HEK293 (cell line): ENCODE data around the gene SLC1A3.
A peak's percentile ranks its signal among the peaks of the same experiment; 100 is the strongest.

ENCODE experiments used
- CTCF ChIA-PET: fragments of 350-600 bp; formaldehyde crosslinking; extraction: SDS; loops from one replicate; lab custom pipeline; 2021; ENCODE audit warnings: antibody characterized with exemption; lab: Yijun Ruan, JAX
- POLR2A ChIA-PET: fragments of 300-600 bp; formaldehyde crosslinking; extraction: SDS; loops from one replicate; lab custom pipeline; 2020; ENCODE audit warnings: antibody characterized with exemption, inconsistent platforms; lab: Yijun Ruan, JAX
- H3K27ac ChIP-seq: fragments of 200-500 bp; sonication (Bioruptor generic); 2 replicates; pipeline ENCODE4 v1.5.1; 2014; ENCODE audit warnings: low read depth, low read length, control low read depth, inconsistent platforms; ENCODE audit errors: extremely low read depth
- H3K36me3 ChIP-seq, 2 experiments: fragments of 200-500 bp in 1 of 2; sonication (Bioruptor generic) in 1 of 2; 1 replicate in 1 of 2; 2 replicates in 1 of 2; pipeline ENCODE4 v1.5.1; 2014 to 2017; ENCODE audit warnings: inconsistent platforms in 2 of 2, low read length in 2 of 2; ENCODE audit not compliant: control insufficient read depth in 2 of 2, insufficient read depth in 1 of 2
- H3K4me1 ChIP-seq: fragments of 200-500 bp; sonication (Bioruptor generic); 2 replicates; pipeline ENCODE4 v1.5.1; 2014; ENCODE audit warnings: mild to moderate bottlenecking, low read length, inconsistent platforms; ENCODE audit not compliant: control insufficient read depth, insufficient read depth
- H3K4me3 ChIP-seq: 2 replicates; pipeline ENCODE4 v1.5.1; 2011; ENCODE audit warnings: low read depth, mild to moderate bottlenecking, control low read depth, low read length, moderate library complexity
- H3K9me3 ChIP-seq: fragments of 200-500 bp; sonication (Bioruptor generic); 2 replicates; pipeline ENCODE4 v1.5.1; 2014; ENCODE audit warnings: low read depth, low read length, inconsistent platforms; ENCODE audit not compliant: control insufficient read depth, insufficient read depth
- EGR2 ChIP-seq: fragments of 450-650 bp; formaldehyde crosslinking; IDR thresholded peaks from 2 replicates; pipeline ENCODE4 v1.5.1; 2016; ENCODE audit warnings: low read depth, missing biosample characterization, missing genetic modification characterization
- GFI1B ChIP-seq: fragments of 450-650 bp; formaldehyde crosslinking; IDR thresholded peaks from 2 replicates; pipeline ENCODE4 v1.5.1; 2016; ENCODE audit warnings: missing biosample characterization, missing genetic modification characterization
- OSR2 ChIP-seq: fragments of 450-650 bp; formaldehyde crosslinking; IDR thresholded peaks from 2 replicates; pipeline ENCODE4 v1.5.1; 2016; ENCODE audit warnings: missing biosample characterization, missing genetic modification characterization
- OVOL3 ChIP-seq: fragments of 450-650 bp; formaldehyde crosslinking; IDR thresholded peaks from 2 replicates; pipeline ENCODE4 v1.5.1; 2016; ENCODE audit warnings: missing biosample characterization, missing genetic modification characterization
- SP2 ChIP-seq: fragments of 450-650 bp; formaldehyde crosslinking; IDR thresholded peaks from 2 replicates; pipeline ENCODE4 v1.5.1; 2016; ENCODE audit warnings: missing biosample characterization, missing genetic modification characterization
- SP3 ChIP-seq: fragments of 450-650 bp; formaldehyde crosslinking; IDR thresholded peaks from 2 replicates; pipeline ENCODE4 v1.5.1; 2016; ENCODE audit warnings: missing biosample characterization, missing genetic modification characterization
- ZBTB20 ChIP-seq: fragments of 450-650 bp; formaldehyde crosslinking; IDR thresholded peaks from 2 replicates; pipeline ENCODE4 v1.5.1; 2016; ENCODE audit warnings: missing biosample characterization, missing genetic modification characterization
- ZBTB8A ChIP-seq: fragments of 450-650 bp; formaldehyde crosslinking; IDR thresholded peaks from 2 replicates; pipeline ENCODE4 v1.5.1; 2016; ENCODE audit warnings: missing biosample characterization, missing genetic modification characterization
- ZFHX2 ChIP-seq: fragments of 450-650 bp; formaldehyde crosslinking; conservative IDR thresholded peaks from 2 replicates; pipeline ENCODE4 v1.5.1; 2016; ENCODE audit warnings: missing biosample characterization, missing genetic modification characterization
- ZNF169 ChIP-seq: fragments of 450-650 bp; formaldehyde crosslinking; IDR thresholded peaks from 2 replicates; pipeline ENCODE4 v1.5.1; 2016; ENCODE audit warnings: missing biosample characterization, missing genetic modification characterization
- ZNF521 ChIP-seq: fragments of 450-650 bp; formaldehyde crosslinking; IDR thresholded peaks from 2 replicates; pipeline ENCODE4 v1.5.1; 2017; ENCODE audit warnings: missing biosample characterization, mild to moderate bottlenecking, missing genetic modification characterization
- ZNF658 ChIP-seq: fragments of 450-650 bp; formaldehyde crosslinking; IDR thresholded peaks from 2 replicates; pipeline ENCODE4; 2016; ENCODE audit warnings: missing biosample characterization, missing genetic modification characterization
- ZNF747 ChIP-seq: fragments of 450-650 bp; formaldehyde crosslinking; IDR thresholded peaks from 2 replicates; pipeline ENCODE4 v1.5.1; 2016; ENCODE audit warnings: missing biosample characterization, missing genetic modification characterization
- TF ChIP-seq, protein P1 (sequence below): fragments of 450-650 bp; formaldehyde crosslinking; IDR thresholded peaks from 2 replicates; pipeline ENCODE4 v1.5.1; 2016; ENCODE audit warnings: missing biosample characterization, missing genetic modification characterization, borderline replicate concordance
- TF ChIP-seq, protein P2 (sequence below): fragments of 450-650 bp; formaldehyde crosslinking; IDR thresholded peaks from 2 replicates; pipeline ENCODE4 v1.5.1; 2016; ENCODE audit warnings: missing biosample characterization, missing genetic modification characterization
- TF ChIP-seq, protein P3 (sequence below): fragments of 450-650 bp; formaldehyde crosslinking; IDR thresholded peaks from 2 replicates; pipeline ENCODE4 v1.5.1; 2016; ENCODE audit warnings: missing biosample characterization, missing genetic modification characterization
- TF ChIP-seq, protein P4 (sequence below): fragments of 450-650 bp; formaldehyde crosslinking; IDR thresholded peaks from 2 replicates; pipeline ENCODE4 v1.5.1; 2016; ENCODE audit warnings: missing biosample characterization, missing genetic modification characterization, borderline replicate concordance
- TF ChIP-seq, protein P5 (sequence below): fragments of 450-650 bp; formaldehyde crosslinking; IDR thresholded peaks from 2 replicates; pipeline ENCODE4 v1.5.1; 2017; ENCODE audit warnings: missing biosample characterization, missing genetic modification characterization
- TF ChIP-seq, protein P6 (sequence below): fragments of 450-650 bp; formaldehyde crosslinking; IDR thresholded peaks from 2 replicates; pipeline ENCODE4 v1.5.1; 2016; ENCODE audit warnings: missing biosample characterization, missing genetic modification characterization

The SLC1A3 gene

DNA sequence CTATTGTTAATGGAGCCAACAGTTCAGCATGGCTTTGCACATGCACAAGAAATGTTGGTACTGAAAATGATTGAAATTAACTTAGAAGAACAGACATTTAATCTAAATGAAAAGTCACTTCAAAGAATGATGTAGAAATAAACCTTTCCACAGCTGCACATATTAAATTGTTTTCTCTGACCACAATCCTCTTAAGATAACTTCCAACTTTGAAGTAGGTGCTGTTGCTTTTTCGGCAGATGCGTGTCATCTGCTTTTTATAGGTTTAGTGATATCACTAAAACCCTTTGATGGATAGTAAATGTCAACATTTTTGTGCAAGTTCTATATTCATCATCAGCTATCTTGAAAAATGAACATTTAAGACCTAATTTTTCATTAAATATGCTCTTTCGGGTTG, 25.3 kb upstream of the SLC1A3 start (continued):
- TF ChIP-seq, protein P1, sequence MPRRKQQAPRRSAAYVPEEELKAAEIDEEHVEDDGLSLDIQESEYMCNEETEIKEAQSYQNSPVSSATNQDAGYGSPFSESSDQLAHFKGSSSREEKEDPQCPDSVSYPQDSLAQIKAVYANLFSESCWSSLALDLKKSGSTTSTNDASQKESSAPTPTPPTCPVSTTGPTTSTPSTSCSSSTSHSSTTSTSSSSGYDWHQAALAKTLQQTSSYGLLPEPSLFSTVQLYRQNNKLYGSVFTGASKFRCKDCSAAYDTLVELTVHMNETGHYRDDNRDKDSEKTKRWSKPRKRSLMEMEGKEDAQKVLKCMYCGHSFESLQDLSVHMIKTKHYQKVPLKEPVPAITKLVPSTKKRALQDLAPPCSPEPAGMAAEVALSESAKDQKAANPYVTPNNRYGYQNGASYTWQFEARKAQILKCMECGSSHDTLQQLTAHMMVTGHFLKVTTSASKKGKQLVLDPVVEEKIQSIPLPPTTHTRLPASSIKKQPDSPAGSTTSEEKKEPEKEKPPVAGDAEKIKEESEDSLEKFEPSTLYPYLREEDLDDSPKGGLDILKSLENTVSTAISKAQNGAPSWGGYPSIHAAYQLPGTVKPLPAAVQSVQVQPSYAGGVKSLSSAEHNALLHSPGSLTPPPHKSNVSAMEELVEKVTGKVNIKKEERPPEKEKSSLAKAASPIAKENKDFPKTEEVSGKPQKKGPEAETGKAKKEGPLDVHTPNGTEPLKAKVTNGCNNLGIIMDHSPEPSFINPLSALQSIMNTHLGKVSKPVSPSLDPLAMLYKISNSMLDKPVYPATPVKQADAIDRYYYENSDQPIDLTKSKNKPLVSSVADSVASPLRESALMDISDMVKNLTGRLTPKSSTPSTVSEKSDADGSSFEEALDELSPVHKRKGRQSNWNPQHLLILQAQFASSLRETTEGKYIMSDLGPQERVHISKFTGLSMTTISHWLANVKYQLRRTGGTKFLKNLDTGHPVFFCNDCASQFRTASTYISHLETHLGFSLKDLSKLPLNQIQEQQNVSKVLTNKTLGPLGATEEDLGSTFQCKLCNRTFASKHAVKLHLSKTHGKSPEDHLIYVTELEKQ (tag by site-specific recombination) = no peak
- TF ChIP-seq, all 188 proteins: peak for 9

DNA sequence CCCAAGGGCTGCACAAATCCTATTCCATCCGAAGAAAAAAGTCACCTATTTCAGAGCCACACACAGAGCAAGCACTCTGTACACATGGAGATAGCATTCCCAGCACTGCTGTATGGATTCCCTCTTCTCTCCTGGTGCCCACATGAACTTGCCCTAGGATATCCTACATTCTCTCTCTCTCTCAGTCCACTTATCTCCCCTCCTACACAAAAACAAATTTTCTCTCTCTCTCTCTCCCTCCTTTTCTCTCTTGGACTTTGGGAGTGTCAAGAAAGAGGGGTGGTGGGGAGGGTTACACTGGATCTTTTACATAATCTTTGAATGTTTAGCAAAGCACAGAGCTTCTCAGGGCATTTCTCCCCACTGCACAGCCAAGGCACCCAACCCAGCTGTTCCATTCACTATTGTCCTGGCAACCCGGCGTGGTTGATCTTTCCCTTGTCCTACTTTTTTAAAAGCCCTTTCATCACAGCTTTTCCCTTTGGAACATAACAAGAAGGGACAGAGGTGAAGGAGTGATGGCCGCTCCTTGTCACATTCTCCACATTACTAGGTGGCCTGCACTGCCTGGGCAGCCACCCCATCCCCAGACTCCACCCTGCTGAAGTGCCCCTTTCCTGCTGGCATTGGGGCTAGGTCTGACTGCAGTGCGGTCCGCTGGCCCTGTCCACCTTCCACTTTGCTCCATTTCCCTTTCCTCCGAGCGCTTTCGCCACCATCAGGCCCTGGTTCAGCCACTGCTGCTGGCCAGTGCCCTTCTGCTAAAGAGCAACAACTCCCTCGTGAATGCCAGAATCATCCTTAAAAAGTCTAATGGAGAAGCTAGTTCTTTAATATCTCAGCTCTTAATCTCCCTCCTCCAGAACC, 22.2 kb upstream of the SLC1A3 start:
- Histone ChIP-seq H3K9me3 (no peaks in the 10 kb centered on the region), H3K27ac (no peak overlapping the region), H3K4me1 (no peaks in the 10 kb centered on the region), H3K4me3 (no peak overlapping the region), H3K36me3 (no peaks in the 10 kb centered on the region)
- ChIA-PET POLR2A (no interaction called here), CTCF (interaction anchor here (1.1 kb wide), 1 partner anchor 13 kb away, joined by 4 read pairs; no protein-coding TSS in a partner anchor)
- TF ChIP-seq EGR2 (tag by site-specific recombination) (peak; percentile 63), ZNF658 (tag by site-specific recombination) (no peak), ZFHX2 (tag by site-specific recombination) (peak; percentile 51), ZNF747 (tag by site-specific recombination) (no peak)
- TF ChIP-seq, protein P2, sequence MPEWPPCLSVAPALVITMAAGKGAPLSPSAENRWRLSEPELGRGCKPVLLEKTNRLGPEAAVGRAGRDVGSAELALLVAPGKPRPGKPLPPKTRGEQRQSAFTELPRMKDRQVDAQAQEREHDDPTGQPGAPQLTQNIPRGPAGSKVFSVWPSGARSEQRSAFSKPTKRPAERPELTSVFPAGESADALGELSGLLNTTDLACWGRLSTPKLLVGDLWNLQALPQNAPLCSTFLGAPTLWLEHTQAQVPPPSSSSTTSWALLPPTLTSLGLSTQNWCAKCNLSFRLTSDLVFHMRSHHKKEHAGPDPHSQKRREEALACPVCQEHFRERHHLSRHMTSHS (tag by site-specific recombination) = no peak
- TF ChIP-seq, protein P3, sequence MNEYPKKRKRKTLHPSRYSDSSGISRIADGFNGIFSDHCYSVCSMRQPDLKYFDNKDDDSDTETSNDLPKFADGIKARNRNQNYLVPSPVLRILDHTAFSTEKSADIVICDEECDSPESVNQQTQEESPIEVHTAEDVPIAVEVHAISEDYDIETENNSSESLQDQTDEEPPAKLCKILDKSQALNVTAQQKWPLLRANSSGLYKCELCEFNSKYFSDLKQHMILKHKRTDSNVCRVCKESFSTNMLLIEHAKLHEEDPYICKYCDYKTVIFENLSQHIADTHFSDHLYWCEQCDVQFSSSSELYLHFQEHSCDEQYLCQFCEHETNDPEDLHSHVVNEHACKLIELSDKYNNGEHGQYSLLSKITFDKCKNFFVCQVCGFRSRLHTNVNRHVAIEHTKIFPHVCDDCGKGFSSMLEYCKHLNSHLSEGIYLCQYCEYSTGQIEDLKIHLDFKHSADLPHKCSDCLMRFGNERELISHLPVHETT (tag by site-specific recombination) = no peak

DNA sequence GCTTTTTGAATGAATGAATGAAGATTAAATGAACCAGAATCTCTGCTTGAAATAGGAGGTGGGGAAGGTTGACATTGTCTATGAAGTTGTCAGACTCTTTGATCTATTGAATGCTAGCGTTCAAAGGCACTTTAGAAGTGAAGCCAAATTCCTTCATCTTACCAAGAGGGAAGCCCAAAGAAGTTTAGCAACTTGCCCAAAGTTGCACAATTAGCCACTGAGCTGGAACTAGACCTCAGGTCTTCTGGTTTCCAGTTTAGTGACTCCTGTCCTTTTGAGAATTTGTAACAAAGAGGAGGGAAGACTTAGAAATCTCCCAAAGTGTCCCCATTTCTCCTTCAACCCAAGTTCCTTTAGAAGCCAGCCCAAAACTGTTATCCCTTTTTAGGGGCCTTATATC, 20.7 kb upstream of the SLC1A3 start:
- ChIA-PET CTCF (interaction anchor here (0.8 kb wide), 1 partner anchor 105 kb away, joined by 3 read pairs; no protein-coding TSS in a partner anchor), POLR2A (no interaction called here)
- Histone ChIP-seq H3K4me1 (peaks cover 2% of the 10 kb centered on the region), H3K9me3 (no peaks in the 10 kb centered on the region), H3K4me3 (no peak overlapping the region), H3K27ac (no peak overlapping the region), H3K36me3 (no peaks in the 10 kb centered on the region)
- TF ChIP-seq ZBTB8A = no peak
- TF ChIP-seq OSR2 (tag by site-specific recombination) = no peak
- TF ChIP-seq ZNF521 (tag by site-specific recombination) = no peak
- no peak for TF ChIP-seq ZBTB20 (tag by site-specific recombination)
- TF ChIP-seq, protein P4, sequence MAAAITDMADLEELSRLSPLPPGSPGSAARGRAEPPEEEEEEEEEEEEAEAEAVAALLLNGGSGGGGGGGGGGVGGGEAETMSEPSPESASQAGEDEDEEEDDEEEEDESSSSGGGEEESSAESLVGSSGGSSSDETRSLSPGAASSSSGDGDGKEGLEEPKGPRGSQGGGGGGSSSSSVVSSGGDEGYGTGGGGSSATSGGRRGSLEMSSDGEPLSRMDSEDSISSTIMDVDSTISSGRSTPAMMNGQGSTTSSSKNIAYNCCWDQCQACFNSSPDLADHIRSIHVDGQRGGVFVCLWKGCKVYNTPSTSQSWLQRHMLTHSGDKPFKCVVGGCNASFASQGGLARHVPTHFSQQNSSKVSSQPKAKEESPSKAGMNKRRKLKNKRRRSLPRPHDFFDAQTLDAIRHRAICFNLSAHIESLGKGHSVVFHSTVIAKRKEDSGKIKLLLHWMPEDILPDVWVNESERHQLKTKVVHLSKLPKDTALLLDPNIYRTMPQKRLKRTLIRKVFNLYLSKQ (tag by site-specific recombination) = no peak
- TF ChIP-seq, protein P5, sequence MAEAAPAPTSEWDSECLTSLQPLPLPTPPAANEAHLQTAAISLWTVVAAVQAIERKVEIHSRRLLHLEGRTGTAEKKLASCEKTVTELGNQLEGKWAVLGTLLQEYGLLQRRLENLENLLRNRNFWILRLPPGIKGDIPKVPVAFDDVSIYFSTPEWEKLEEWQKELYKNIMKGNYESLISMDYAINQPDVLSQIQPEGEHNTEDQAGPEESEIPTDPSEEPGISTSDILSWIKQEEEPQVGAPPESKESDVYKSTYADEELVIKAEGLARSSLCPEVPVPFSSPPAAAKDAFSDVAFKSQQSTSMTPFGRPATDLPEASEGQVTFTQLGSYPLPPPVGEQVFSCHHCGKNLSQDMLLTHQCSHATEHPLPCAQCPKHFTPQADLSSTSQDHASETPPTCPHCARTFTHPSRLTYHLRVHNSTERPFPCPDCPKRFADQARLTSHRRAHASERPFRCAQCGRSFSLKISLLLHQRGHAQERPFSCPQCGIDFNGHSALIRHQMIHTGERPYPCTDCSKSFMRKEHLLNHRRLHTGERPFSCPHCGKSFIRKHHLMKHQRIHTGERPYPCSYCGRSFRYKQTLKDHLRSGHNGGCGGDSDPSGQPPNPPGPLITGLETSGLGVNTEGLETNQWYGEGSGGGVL (tag by site-specific recombination) = no peak
- no peak for TF ChIP-seq SP2
- TF ChIP-seq OVOL3 (tag by site-specific recombination) = no peak
- no peak for TF ChIP-seq GFI1B (tag by site-specific recombination)
- no peak for TF ChIP-seq ZNF169 (tag by site-specific recombination)
- no peak for TF ChIP-seq SP3 (tag by site-specific recombination)
- TF ChIP-seq, protein P6, sequence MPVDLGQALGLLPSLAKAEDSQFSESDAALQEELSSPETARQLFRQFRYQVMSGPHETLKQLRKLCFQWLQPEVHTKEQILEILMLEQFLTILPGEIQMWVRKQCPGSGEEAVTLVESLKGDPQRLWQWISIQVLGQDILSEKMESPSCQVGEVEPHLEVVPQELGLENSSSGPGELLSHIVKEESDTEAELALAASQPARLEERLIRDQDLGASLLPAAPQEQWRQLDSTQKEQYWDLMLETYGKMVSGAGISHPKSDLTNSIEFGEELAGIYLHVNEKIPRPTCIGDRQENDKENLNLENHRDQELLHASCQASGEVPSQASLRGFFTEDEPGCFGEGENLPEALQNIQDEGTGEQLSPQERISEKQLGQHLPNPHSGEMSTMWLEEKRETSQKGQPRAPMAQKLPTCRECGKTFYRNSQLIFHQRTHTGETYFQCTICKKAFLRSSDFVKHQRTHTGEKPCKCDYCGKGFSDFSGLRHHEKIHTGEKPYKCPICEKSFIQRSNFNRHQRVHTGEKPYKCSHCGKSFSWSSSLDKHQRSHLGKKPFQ (tag by site-specific recombination) = no peak
